ENCODE measurements around the gene TMCC3.

DNA sequence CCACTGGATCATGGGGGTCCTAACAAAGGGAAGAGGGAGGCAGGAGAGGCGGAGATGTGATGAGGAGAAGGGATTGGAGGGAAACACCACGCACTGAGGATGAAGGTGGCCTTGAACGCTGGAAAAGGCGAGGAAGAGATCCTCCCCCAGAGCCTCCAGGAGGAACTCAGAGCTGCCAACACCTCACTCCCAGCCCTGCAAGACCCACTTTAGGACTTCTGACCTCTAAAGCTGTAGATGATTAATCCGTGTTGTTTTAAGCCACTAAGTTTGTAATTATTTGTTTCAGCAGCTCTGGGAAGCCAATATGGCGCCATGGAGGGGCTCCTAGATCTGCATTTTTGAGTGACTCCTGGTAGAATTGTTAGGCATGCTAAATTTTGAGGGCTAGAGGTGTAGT lies 116.1 kb downstream of the TMCC3 start:
- TF ChIP-seq, protein P1, sequence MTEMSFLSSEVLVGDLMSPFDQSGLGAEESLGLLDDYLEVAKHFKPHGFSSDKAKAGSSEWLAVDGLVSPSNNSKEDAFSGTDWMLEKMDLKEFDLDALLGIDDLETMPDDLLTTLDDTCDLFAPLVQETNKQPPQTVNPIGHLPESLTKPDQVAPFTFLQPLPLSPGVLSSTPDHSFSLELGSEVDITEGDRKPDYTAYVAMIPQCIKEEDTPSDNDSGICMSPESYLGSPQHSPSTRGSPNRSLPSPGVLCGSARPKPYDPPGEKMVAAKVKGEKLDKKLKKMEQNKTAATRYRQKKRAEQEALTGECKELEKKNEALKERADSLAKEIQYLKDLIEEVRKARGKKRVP (CRISPR knock-in tag; IDR thresholded peaks at IDR 0.05): no peak
- TF ChIP-seq CEBPB (IDR thresholded peaks at IDR 0.05; ENCODE audit: borderline replicate concordance, low read depth, low read length): no peak
- TF ChIP-seq ZKSCAN1 (IDR thresholded peaks at IDR 0.05; ENCODE audit: low read length): no peak
- TF ChIP-seq RAD21 (CRISPR knock-in tag; IDR thresholded peaks at IDR 0.05): no peak
- no peak for TF ChIP-seq ARID2 (CRISPR knock-in tag; IDR thresholded peaks at IDR 0.05; ENCODE audit: borderline replicate concordance)
- TF ChIP-seq POLR2A (IDR thresholded peaks at IDR 0.05; ENCODE audit: insufficient read depth in 1 of 2, low read depth in 2 of 2, low read length in 2 of 2): no peak
- no peak for TF ChIP-seq MAFK (conservative IDR thresholded peaks at IDR 0.05 in 1 of 2, IDR thresholded peaks at IDR 0.05 in 1 of 2; ENCODE audit: low read length in 2 of 2)
- TF ChIP-seq PTBP1 (IDR thresholded peaks at IDR 0.05; ENCODE audit: low read depth, low read length, poor library complexity, severe bottlenecking): no peak
- no peak for TF ChIP-seq NR1H2 (CRISPR knock-in tag; IDR thresholded peaks at IDR 0.05; ENCODE audit: borderline replicate concordance, low read depth)
- no peak for TF ChIP-seq ZBTB37 (CRISPR knock-in tag; IDR thresholded peaks at IDR 0.05)
- TF ChIP-seq ZBTB3 (CRISPR knock-in tag; IDR thresholded peaks at IDR 0.05; ENCODE audit: borderline replicate concordance, low read depth): no peak
